HEK293 (cell line): ENCODE measurements around the gene ASIP.

Experiments
- CTCF ChIA-PET: fragments of 350-600 bp; formaldehyde crosslinking; extraction: SDS; loops from one replicate; lab custom pipeline; 2021; ENCODE audit warnings: antibody characterized with exemption; lab: Yijun Ruan, JAX
- POLR2A ChIA-PET: fragments of 300-600 bp; formaldehyde crosslinking; extraction: SDS; loops from one replicate; lab custom pipeline; 2020; ENCODE audit warnings: antibody characterized with exemption, inconsistent platforms; lab: Yijun Ruan, JAX
- H3K27ac ChIP-seq: fragments of 200-500 bp; sonication (Bioruptor generic); 2 replicates; pipeline ENCODE4 v1.5.1; 2014; ENCODE audit warnings: low read depth, low read length, control low read depth, inconsistent platforms; ENCODE audit errors: extremely low read depth
- H3K36me3 ChIP-seq, 2 experiments: fragments of 200-500 bp in 1 of 2; sonication (Bioruptor generic) in 1 of 2; 1 replicate in 1 of 2; 2 replicates in 1 of 2; pipeline ENCODE4 v1.5.1; 2014 to 2017; ENCODE audit warnings: inconsistent platforms in 2 of 2, low read length in 2 of 2; ENCODE audit not compliant: control insufficient read depth in 2 of 2, insufficient read depth in 1 of 2
- H3K4me1 ChIP-seq: fragments of 200-500 bp; sonication (Bioruptor generic); 2 replicates; pipeline ENCODE4 v1.5.1; 2014; ENCODE audit warnings: mild to moderate bottlenecking, low read length, inconsistent platforms; ENCODE audit not compliant: control insufficient read depth, insufficient read depth
- H3K4me3 ChIP-seq: 2 replicates; pipeline ENCODE4 v1.5.1; 2011; ENCODE audit warnings: low read depth, mild to moderate bottlenecking, control low read depth, low read length, moderate library complexity
- H3K9me3 ChIP-seq: fragments of 200-500 bp; sonication (Bioruptor generic); 2 replicates; pipeline ENCODE4 v1.5.1; 2014; ENCODE audit warnings: low read depth, low read length, inconsistent platforms; ENCODE audit not compliant: control insufficient read depth, insufficient read depth
- GLIS2 ChIP-seq: fragments of 450-650 bp; formaldehyde crosslinking; IDR thresholded peaks from 2 replicates; pipeline ENCODE4 v1.5.1; 2016; ENCODE audit warnings: missing biosample characterization, missing genetic modification characterization
- HOXD13 ChIP-seq: sonication (generic); formaldehyde crosslinking; IDR thresholded peaks from 2 replicates; pipeline ENCODE4 v1.8.0; 2022; ENCODE audit warnings: missing genetic modification reagents, borderline replicate concordance
- KLF1 ChIP-seq: fragments of 450-650 bp; formaldehyde crosslinking; IDR thresholded peaks from 2 replicates; pipeline ENCODE4 v1.5.1; 2016; ENCODE audit warnings: missing biosample characterization, missing genetic modification characterization
- KLF9 ChIP-seq: fragments of 450-650 bp; formaldehyde crosslinking; IDR thresholded peaks from 2 replicates; pipeline ENCODE4 v1.5.1; 2016; ENCODE audit warnings: missing biosample characterization, missing genetic modification characterization, low read depth
- PRDM1 ChIP-seq: fragments of 450-650 bp; formaldehyde crosslinking; IDR thresholded peaks from 2 replicates; pipeline ENCODE4; 2016; ENCODE audit warnings: missing biosample characterization, missing genetic modification characterization
- SP2 ChIP-seq: fragments of 450-650 bp; formaldehyde crosslinking; IDR thresholded peaks from 2 replicates; pipeline ENCODE4 v1.5.1; 2016; ENCODE audit warnings: missing biosample characterization, missing genetic modification characterization
- ZBTB20 ChIP-seq: fragments of 450-650 bp; formaldehyde crosslinking; IDR thresholded peaks from 2 replicates; pipeline ENCODE4 v1.5.1; 2016; ENCODE audit warnings: missing biosample characterization, missing genetic modification characterization
- ZBTB21 ChIP-seq: fragments of 450-650 bp; formaldehyde crosslinking; IDR thresholded peaks from 2 replicates; pipeline ENCODE4 v1.5.1; 2017; ENCODE audit warnings: missing biosample characterization, missing genetic modification characterization
- ZNF23 ChIP-seq: fragments of 450-650 bp; formaldehyde crosslinking; IDR thresholded peaks from 2 replicates; pipeline ENCODE4 v1.5.1; 2016; ENCODE audit warnings: missing biosample characterization, missing genetic modification characterization, borderline replicate concordance
- ZNF239 ChIP-seq: fragments of 450-650 bp; formaldehyde crosslinking; IDR thresholded peaks from 2 replicates; pipeline ENCODE4 v1.5.1; 2016; ENCODE audit warnings: missing biosample characterization, missing genetic modification characterization
- ZNF311 ChIP-seq: fragments of 450-650 bp; formaldehyde crosslinking; IDR thresholded peaks from 2 replicates; pipeline ENCODE4 v1.5.1; 2017; ENCODE audit warnings: missing biosample characterization, missing genetic modification characterization, borderline replicate concordance
- ZNF324 ChIP-seq: fragments of 450-650 bp; formaldehyde crosslinking; IDR thresholded peaks from 2 replicates; pipeline ENCODE4 v1.5.1; 2016; ENCODE audit warnings: missing biosample characterization, missing genetic modification characterization
- ZNF354C ChIP-seq: fragments of 450-650 bp; formaldehyde crosslinking; IDR thresholded peaks from 2 replicates; pipeline ENCODE4 v1.5.1; 2016; ENCODE audit warnings: missing biosample characterization, missing genetic modification characterization, low read depth, borderline replicate concordance
- ZNF394 ChIP-seq: fragments of 450-650 bp; formaldehyde crosslinking; IDR thresholded peaks from 2 replicates; pipeline ENCODE4 v1.5.1; 2016; ENCODE audit warnings: missing biosample characterization, missing genetic modification characterization, mild to moderate bottlenecking, moderate library complexity, borderline replicate concordance
- ZNF514 ChIP-seq: fragments of 450-650 bp; formaldehyde crosslinking; IDR thresholded peaks from 2 replicates; pipeline ENCODE4 v1.5.1; 2016; ENCODE audit warnings: missing biosample characterization, missing genetic modification characterization
- ZNF600 ChIP-seq: fragments of 450-650 bp; formaldehyde crosslinking; IDR thresholded peaks from 2 replicates; pipeline ENCODE4 v1.5.1; 2016; ENCODE audit warnings: missing biosample characterization, missing genetic modification characterization
- ZNF610 ChIP-seq: fragments of 450-650 bp; formaldehyde crosslinking; IDR thresholded peaks from 2 replicates; pipeline ENCODE4 v1.5.1; 2016; ENCODE audit warnings: missing biosample characterization, missing genetic modification characterization, borderline replicate concordance
- ZNF701 ChIP-seq: fragments of 450-650 bp; formaldehyde crosslinking; IDR thresholded peaks from 2 replicates; pipeline ENCODE4 v1.5.1; 2016; ENCODE audit warnings: missing biosample characterization, missing genetic modification characterization
- ZNF707 ChIP-seq: fragments of 450-650 bp; formaldehyde crosslinking; IDR thresholded peaks from 2 replicates; pipeline ENCODE4 v1.5.1; 2016; ENCODE audit warnings: missing biosample characterization, missing genetic modification characterization
- ZXDB ChIP-seq: fragments of 450-650 bp; formaldehyde crosslinking; IDR thresholded peaks from 2 replicates; pipeline ENCODE4 v1.5.1; 2016; ENCODE audit warnings: missing biosample characterization, missing genetic modification characterization
- TF ChIP-seq, protein P1 (sequence below): fragments of 450-650 bp; formaldehyde crosslinking; IDR thresholded peaks from 2 replicates; pipeline ENCODE4 v1.5.1; 2016; ENCODE audit warnings: missing biosample characterization, missing genetic modification characterization, borderline replicate concordance
- TF ChIP-seq, protein P2 (sequence below): fragments of 450-650 bp; formaldehyde crosslinking; IDR thresholded peaks from 2 replicates; pipeline ENCODE4 v1.5.1; 2016; ENCODE audit warnings: missing biosample characterization, missing genetic modification characterization
- TF ChIP-seq, protein P3 (sequence below): fragments of 450-650 bp; formaldehyde crosslinking; IDR thresholded peaks from 2 replicates; pipeline ENCODE4 v1.5.0; 2017; ENCODE audit warnings: missing biosample characterization, missing genetic modification characterization, borderline replicate concordance
- TF ChIP-seq, protein P4 (sequence below): fragments of 450-650 bp; formaldehyde crosslinking; IDR thresholded peaks from 2 replicates; pipeline ENCODE4 v1.5.1; 2016; ENCODE audit warnings: missing biosample characterization, missing genetic modification characterization
- TF ChIP-seq, protein P5 (sequence below): fragments of 450-650 bp; formaldehyde crosslinking; IDR thresholded peaks from 2 replicates; pipeline ENCODE4 v1.5.1; 2016; ENCODE audit warnings: missing biosample characterization, missing genetic modification characterization

ASIP gene

DNA sequence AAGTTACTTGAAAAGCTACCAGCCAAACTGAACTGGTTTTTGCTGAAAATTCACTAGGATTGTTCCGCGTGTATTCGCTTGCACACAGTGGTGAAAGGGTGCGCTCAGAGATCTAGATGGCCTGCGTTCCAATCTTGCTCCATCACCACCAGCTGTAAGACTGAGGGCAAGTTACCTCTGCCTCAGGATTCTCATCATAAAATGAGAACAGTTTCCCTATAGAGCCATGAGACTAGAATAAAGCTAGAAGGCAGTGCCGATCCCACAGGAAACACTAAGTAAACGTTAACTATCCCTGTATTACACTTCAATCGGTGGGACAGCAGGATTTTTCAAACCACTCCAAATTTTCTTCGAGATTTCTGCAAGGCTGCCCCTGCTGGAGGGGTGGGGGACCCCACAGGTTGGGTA is 61.1 kb downstream of the ASIP start:
- POLR2A ChIA-PET, result interaction anchor here (1.0 to 2.1 kb wide), 8 partner anchors 9 to 309 kb away, joined by 3 to 18 read pairs (median 4); partner anchors contain the start of genes DYNLRB1, ITCH and RALY
- Histone ChIP-seq H3K4me3 (peak overlapping the region; percentile 93), H3K27ac (peak overlapping the region; percentile 90), H3K9me3 (no peaks in the 10 kb centered on the region), H3K4me1 (peaks cover 16% of the 10 kb centered on the region), H3K36me3 (peaks cover 0 to 22% of the 10 kb centered on the region in 2 experiments; a peak in 1 of 3 replicates)
- CTCF ChIA-PET, result interaction anchor here (1.2 to 3.1 kb wide), 4 partner anchors 10 to 221 kb away, joined by 3 to 26 read pairs (median 6); partner anchors contain the start of gene DYNLRB1
- TF ChIP-seq, protein P1, sequence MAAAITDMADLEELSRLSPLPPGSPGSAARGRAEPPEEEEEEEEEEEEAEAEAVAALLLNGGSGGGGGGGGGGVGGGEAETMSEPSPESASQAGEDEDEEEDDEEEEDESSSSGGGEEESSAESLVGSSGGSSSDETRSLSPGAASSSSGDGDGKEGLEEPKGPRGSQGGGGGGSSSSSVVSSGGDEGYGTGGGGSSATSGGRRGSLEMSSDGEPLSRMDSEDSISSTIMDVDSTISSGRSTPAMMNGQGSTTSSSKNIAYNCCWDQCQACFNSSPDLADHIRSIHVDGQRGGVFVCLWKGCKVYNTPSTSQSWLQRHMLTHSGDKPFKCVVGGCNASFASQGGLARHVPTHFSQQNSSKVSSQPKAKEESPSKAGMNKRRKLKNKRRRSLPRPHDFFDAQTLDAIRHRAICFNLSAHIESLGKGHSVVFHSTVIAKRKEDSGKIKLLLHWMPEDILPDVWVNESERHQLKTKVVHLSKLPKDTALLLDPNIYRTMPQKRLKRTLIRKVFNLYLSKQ (tag by site-specific recombination), result no peak
- TF ChIP-seq, protein P2, sequence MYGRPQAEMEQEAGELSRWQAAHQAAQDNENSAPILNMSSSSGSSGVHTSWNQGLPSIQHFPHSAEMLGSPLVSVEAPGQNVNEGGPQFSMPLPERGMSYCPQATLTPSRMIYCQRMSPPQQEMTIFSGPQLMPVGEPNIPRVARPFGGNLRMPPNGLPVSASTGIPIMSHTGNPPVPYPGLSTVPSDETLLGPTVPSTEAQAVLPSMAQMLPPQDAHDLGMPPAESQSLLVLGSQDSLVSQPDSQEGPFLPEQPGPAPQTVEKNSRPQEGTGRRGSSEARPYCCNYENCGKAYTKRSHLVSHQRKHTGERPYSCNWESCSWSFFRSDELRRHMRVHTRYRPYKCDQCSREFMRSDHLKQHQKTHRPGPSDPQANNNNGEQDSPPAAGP, result no peak
- TF ChIP-seq ZXDB, result peak; percentile 100
- TF ChIP-seq HOXD13 (CRISPR knock-in tag), result no peak

DNA sequence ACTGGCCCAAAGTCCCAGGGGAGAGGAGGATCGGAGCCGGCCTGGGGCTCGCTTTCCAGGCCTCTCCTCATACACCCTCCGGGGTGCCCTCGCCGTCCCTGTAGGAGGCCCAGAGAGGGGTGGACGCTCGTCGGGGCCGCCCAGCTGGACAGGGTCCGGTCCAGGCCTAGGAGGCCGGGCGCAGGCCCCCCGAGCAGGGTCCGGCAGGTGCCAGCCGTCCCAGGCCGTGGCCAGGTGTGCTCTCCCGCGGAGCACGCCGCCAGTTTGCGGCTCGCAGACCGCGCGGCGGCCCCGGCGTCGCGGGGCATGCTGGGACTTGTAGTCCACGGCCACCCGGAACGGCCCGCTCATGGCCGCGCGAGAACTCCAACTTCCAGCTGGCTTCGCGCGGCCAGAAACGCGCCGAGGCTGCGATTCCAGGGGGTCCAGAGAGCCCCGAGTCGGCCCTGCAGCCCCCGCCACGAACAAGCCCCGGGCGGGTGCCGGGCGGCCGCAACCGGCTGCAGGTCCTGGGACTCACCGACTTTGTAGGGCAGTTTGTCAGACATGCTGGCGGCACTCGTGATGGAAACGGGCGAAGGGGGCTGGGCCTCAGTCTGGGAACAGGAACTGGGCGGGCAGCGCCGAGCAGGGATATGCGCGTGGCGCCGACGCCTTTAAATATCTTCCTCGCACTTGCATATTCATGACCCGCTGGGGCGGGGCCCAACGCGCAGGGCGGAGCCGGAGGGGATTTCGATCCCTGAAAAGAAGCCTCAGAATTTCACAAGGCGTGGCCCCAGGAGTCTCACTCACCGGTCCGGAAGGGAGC is 61.7 kb downstream of the ASIP start, which contains the start of gene AHCY:
AHCY (minus strand) TSS at position 633 of the 811 bp plus-strand sequence; CDS start at position 548, 85 bp downstream.
- CTCF ChIA-PET, result interaction anchor here (0.6 to 3.1 kb wide), 5 partner anchors 10 to 220 kb away, joined by 3 to 26 read pairs (median 5); partner anchors contain the start of gene DYNLRB1
- H3K4me1 ChIP-seq, result peaks cover 16% of the 10 kb centered on the region
- peak within 1 kb of the TSS; percentile 93 for H3K4me3 ChIP-seq
- H3K27ac ChIP-seq, result peak within 1 kb of the TSS; percentile 90
- peaks cover 0 to 18% of the 10 kb centered on the region in 2 experiments; a peak in 1 of 3 replicates for H3K36me3 ChIP-seq
- H3K9me3 ChIP-seq, result no peaks in the 10 kb centered on the region
- POLR2A ChIA-PET, result interaction anchor here (1.0 to 2.1 kb wide), 8 partner anchors 10 to 309 kb away, joined by 3 to 18 read pairs (median 4); partner anchors contain the start of genes DYNLRB1, ITCH and RALY
- no peak for TF ChIP-seq ZNF610 (tag by site-specific recombination)
- TF ChIP-seq, protein P3, sequence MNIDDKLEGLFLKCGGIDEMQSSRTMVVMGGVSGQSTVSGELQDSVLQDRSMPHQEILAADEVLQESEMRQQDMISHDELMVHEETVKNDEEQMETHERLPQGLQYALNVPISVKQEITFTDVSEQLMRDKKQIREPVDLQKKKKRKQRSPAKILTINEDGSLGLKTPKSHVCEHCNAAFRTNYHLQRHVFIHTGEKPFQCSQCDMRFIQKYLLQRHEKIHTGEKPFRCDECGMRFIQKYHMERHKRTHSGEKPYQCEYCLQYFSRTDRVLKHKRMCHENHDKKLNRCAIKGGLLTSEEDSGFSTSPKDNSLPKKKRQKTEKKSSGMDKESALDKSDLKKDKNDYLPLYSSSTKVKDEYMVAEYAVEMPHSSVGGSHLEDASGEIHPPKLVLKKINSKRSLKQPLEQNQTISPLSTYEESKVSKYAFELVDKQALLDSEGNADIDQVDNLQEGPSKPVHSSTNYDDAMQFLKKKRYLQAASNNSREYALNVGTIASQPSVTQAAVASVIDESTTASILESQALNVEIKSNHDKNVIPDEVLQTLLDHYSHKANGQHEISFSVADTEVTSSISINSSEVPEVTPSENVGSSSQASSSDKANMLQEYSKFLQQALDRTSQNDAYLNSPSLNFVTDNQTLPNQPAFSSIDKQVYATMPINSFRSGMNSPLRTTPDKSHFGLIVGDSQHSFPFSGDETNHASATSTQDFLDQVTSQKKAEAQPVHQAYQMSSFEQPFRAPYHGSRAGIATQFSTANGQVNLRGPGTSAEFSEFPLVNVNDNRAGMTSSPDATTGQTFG, result no peak
- TF ChIP-seq ZXDB, result peak; percentile 96
- peak; percentile 64 for TF ChIP-seq KLF1 (tag by site-specific recombination)
- no peak for TF ChIP-seq ZNF394 (tag by site-specific recombination)
- TF ChIP-seq ZNF23, result no peak
- no peak for TF ChIP-seq ZNF324 (tag by site-specific recombination)
- TF ChIP-seq ZBTB20 (tag by site-specific recombination), result peak; percentile 98
- no peak for TF ChIP-seq PRDM1 (tag by site-specific recombination)
- TF ChIP-seq ZNF707 (tag by site-specific recombination), result no peak
- TF ChIP-seq KLF9 (tag by site-specific recombination), result peak; percentile 65; the same call in 1 of the 2 replicates
- TF ChIP-seq, protein P4, sequence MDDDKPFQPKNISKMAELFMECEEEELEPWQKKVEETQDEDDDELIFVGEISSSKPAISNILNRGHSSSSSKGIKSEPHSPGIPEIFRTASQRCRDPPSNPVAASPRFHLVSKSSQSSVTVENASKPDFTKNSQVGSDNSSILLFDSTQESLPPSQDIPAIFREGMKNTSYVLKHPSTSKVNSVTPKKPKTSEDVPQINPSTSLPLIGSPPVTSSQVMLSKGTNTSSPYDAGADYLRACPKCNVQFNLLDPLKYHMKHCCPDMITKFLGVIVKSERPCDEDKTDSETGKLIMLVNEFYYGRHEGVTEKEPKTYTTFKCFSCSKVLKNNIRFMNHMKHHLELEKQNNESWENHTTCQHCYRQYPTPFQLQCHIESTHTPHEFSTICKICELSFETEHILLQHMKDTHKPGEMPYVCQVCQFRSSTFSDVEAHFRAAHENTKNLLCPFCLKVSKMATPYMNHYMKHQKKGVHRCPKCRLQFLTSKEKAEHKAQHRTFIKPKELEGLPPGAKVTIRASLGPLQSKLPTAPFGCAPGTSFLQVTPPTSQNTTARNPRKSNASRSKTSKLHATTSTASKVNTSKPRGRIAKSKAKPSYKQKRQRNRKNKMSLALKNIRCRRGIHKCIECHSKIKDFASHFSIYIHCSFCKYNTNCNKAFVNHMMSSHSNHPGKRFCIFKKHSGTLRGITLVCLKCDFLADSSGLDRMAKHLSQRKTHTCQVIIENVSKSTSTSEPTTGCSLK (tag by site-specific recombination), result no peak
- TF ChIP-seq SP2 (tag by site-specific recombination), result peak; percentile 55
- no peak for TF ChIP-seq ZNF239 (tag by site-specific recombination)
- peak; percentile 90 for TF ChIP-seq GLIS2 (tag by site-specific recombination)
- TF ChIP-seq ZNF701 (tag by site-specific recombination), result no peak
- TF ChIP-seq, protein P5, sequence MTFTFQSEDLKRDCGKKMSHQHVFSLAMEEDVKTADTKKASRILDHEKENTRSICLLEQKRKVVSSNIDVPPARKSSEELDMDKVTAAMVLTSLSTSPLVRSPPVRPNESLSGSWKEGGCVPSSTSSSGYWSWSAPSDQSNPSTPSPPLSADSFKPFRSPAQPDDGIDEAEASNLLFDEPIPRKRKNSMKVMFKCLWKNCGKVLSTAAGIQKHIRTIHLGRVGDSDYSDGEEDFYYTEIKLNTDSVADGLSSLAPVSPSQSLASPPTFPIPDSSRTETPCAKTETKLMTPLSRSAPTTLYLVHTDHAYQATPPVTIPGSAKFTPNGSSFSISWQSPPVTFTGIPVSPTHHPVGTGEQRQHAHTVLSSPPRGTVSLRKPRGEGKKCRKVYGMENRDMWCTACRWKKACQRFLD, result no peak
- no peak for TF ChIP-seq ZBTB21 (tag by site-specific recombination)
- no peak for TF ChIP-seq ZNF514 (tag by site-specific recombination)
- no peak for TF ChIP-seq ZNF354C (tag by site-specific recombination)
- TF ChIP-seq ZNF311 (tag by site-specific recombination), result no peak
- peak; percentile 66 for TF ChIP-seq ZNF600 (tag by site-specific recombination)
